Spleen (tissue), 7 donors: Measurements from ENCODE around the gene CCL18.

ENCODE experiments used
- POLR2A ChIP-seq, 3 donors: fragments of 450-650 bp; IDR thresholded peaks; one replicate each; pipeline ENCODE4 v1.5.1; 2017; ENCODE audit warnings: antibody characterized with exemption in 3 of 3, mild to moderate bottlenecking in 1 of 3
- POLR2AphosphoS5 ChIP-seq, 3 donors: sonication (generic); formaldehyde crosslinking; IDR thresholded peaks; one replicate each; pipeline ENCODE4 v1.5.1; 2017; ENCODE audit warnings: antibody characterized with exemption in 3 of 3
- TF ChIP-seq, protein P1 (sequence below), 11 experiments: fragments of 200-600 bp in 7 of 11; fragments of 450-650 bp in 4 of 11; sonication (generic) in 4 of 11; IDR thresholded peaks in 8 of 11; conservative IDR thresholded peaks in 3 of 11; 1 replicate in 7 of 11; 2 replicates in 4 of 11; pipeline versions ENCODE4 v1.4.0 to v1.8.0; 2016 to 2021; ENCODE audit warnings: antibody characterized with exemption in 11 of 11, inconsistent platforms in 4 of 11, mild to moderate bottlenecking in 1 of 11
- donor health status: DM: no; HTN: no; CAD: no; lungs with moderate emphysema.
- donor health status: DM: no; HTN: no; CAD: no.
- donor health status: DM: no; HTN: no; CAD: no.

DNA sequence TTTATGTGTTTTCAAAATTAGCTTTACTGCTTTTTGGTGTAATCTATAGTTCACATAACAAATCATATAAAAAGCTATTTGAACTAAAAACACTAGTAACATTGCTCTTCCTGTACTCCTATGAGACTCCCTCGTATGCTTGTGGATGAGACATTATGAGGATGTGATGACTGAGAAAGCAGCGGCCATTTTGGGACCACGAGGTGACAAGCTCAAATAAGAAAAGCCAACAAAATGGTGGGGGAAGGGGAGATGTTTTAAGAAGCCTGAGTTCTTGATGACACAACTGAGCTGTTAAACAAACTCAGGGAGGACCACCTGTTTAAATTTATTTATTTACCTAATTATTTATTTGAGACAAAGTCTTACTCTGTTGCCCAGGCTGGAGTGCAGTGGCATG is 4.5 kb downstream of the CCL18 start:
- TF ChIP-seq, protein P1, sequence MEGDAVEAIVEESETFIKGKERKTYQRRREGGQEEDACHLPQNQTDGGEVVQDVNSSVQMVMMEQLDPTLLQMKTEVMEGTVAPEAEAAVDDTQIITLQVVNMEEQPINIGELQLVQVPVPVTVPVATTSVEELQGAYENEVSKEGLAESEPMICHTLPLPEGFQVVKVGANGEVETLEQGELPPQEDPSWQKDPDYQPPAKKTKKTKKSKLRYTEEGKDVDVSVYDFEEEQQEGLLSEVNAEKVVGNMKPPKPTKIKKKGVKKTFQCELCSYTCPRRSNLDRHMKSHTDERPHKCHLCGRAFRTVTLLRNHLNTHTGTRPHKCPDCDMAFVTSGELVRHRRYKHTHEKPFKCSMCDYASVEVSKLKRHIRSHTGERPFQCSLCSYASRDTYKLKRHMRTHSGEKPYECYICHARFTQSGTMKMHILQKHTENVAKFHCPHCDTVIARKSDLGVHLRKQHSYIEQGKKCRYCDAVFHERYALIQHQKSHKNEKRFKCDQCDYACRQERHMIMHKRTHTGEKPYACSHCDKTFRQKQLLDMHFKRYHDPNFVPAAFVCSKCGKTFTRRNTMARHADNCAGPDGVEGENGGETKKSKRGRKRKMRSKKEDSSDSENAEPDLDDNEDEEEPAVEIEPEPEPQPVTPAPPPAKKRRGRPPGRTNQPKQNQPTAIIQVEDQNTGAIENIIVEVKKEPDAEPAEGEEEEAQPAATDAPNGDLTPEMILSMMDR (IDR thresholded peaks at IDR 0.05 in 8 of 11, conservative IDR thresholded peaks at IDR 0.05 in 3 of 11): no peak
- TF ChIP-seq POLR2AphosphoS5 (IDR thresholded peaks at IDR 0.05): no peak
- TF ChIP-seq POLR2A (IDR thresholded peaks at IDR 0.05): no peak
